ENCODE measurements around the gene AFAP1. TPM values are rescaled to one million over a fixed set of nuclear protein-coding genes. Genes with fewer than 3 reads are reported as not detected.

Gene AFAP1
- total and polyA plus RNA-seq, 2 of the 8 experiments (the other 6 are each of a cell fraction or from before 2014, with no cell fraction given): 3.6 to 18.2 TPM

DNA sequence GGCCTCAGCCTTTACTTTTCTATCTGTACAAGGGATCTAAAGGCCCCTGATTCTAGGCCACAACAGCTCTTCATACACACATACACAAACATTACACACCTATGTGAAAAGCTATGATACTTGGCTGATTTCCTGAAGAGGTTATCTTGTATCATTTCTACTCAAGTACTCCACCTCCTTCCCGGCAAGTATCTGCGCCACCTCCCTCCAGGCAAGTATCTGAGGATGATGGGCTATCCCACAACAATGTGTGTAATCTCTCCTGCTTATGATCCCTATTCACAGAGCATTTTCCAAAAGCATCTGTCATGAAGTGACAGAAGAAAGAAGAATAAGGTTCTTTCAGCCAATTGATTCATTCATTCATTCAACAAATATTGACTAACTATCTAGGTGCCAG is 36.8 kb downstream of the AFAP1 start:
- H2AFZ ChIP-seq (ENCODE audit: low read length): no peak overlapping the region
- CTCF ChIA-PET (ENCODE audit: partially characterized antibody): interaction anchor here (1.4 kb wide), 2 partner anchors 25 to 72 kb away, joined by 3 read pairs; no protein-coding TSS in a partner anchor
- H3K79me2 ChIP-seq (ENCODE audit: control insufficient read depth in 1 of 2, insufficient read depth in 2 of 2, low read length in 2 of 2): peaks cover 0 to 39% of the 10 kb centered on the region in 2 experiments; a peak in 2 of 4 replicates
- WGBS, 2 experiments (ENCODE audit: extremely low coverage in 1 of 2, insufficient coverage in 1 of 2, insufficient read length in 1 of 2, insufficient replicate concordance in 2 of 2, low coverage in 1 of 2, low lambda C conversion rate in 2 of 2, missing lambda C conversion rate in 1 of 2): 89% methylated on average over 2 of the region's 2 CpGs; no CpG with 5 or more reads in 1 of the 2 experiments
- H3K56ac ChIP-seq (replicated peaks; ENCODE audit: insufficient read length, low read depth, low read length): no peak overlapping the region
- H2BK12ac ChIP-seq (ENCODE audit: low read depth, low read length): no peak overlapping the region; the same call in 1 of the 2 replicates
- H3K4me2 ChIP-seq (ENCODE audit: insufficient read depth in 1 of 2, low read depth in 2 of 2, low read length in 2 of 2): no peak overlapping the region
- no peak overlapping the region for H4K8ac ChIP-seq (ENCODE audit: extremely low read depth, insufficient read depth, low read length)
- no peak for DNase-seq (ENCODE audit: low read depth in 1 of 2, low spot score in 2 of 2)
- no peak overlapping the region for H4K91ac ChIP-seq (replicated peaks; ENCODE audit: insufficient read length, low read length)
- TF ChIP-seq RBBP5 (IDR thresholded peaks at IDR 0.05; ENCODE audit: borderline replicate concordance, low read depth, low read length) (no peak), SIRT6 (IDR thresholded peaks at IDR 0.05; ENCODE audit: low read length) (no peak)
- H2AK5ac ChIP-seq (ENCODE audit: low read depth, low read length): no peak overlapping the region
- H3K23ac ChIP-seq (ENCODE audit: insufficient read length): no peak overlapping the region
- peaks cover 8 to 20% (median 15%) of the 10 kb centered on the region in 4 experiments for H3K4me1 ChIP-seq (replicated peaks in 1 of 4; ENCODE audit: control insufficient read depth in 3 of 4, insufficient read depth in 4 of 4, low read length in 3 of 4)
- no peak overlapping the region for H2BK120ac ChIP-seq (replicated peaks; ENCODE audit: low read depth, low read length)
- no peak overlapping the region for H4K5ac ChIP-seq (ENCODE audit: insufficient read length, low read depth, low read length)
- H3K27me3 ChIP-seq (replicated peaks in 1 of 4; ENCODE audit: control insufficient read depth in 3 of 4, extremely low read depth in 1 of 4, insufficient read depth in 3 of 4, low read length in 3 of 4): no peaks in the 10 kb centered on the region
- POLR2A ChIA-PET (ENCODE audit: partially characterized antibody): interaction anchor here (0.5 kb wide), 1 partner anchor 18 kb away, joined by 3 read pairs; no protein-coding TSS in a partner anchor
- no peak overlapping the region for H2BK15ac ChIP-seq (ENCODE audit: low read length)
- no peaks in the 10 kb centered on the region for H3K23me2 ChIP-seq (ENCODE audit: low read depth, low read length)
- H3K27ac ChIP-seq (ENCODE audit: low read depth, low read length): no peak overlapping the region
- H3K14ac ChIP-seq (ENCODE audit: insufficient read length): no peak overlapping the region
- H3K9me3 ChIP-seq (ENCODE audit: insufficient read depth in 2 of 2, low read depth in 1 of 2, low read length in 1 of 2): no peaks in the 10 kb centered on the region
- no peak overlapping the region for H3K4me3 ChIP-seq (ENCODE audit: extremely low read depth in 1 of 4, insufficient read depth in 2 of 4, low read depth in 3 of 4, low read length in 4 of 4)
- H3K4ac ChIP-seq (replicated peaks; ENCODE audit: insufficient read length, low read depth, low read length): no peak overlapping the region
- H2BK20ac ChIP-seq (ENCODE audit: low read length): no peak overlapping the region
- peaks cover 11% of the 10 kb centered on the region for H3K79me1 ChIP-seq (ENCODE audit: low read depth, low read length)
- H4K20me1 ChIP-seq (replicated peaks in 1 of 2; ENCODE audit: control insufficient read depth in 1 of 2, insufficient read depth in 2 of 2, low read length in 2 of 2): peaks cover 0 to 10% of the 10 kb centered on the region in 2 experiments
- H2BK5ac ChIP-seq (ENCODE audit: low read depth, low read length): no peak overlapping the region
- no peak overlapping the region for H3K18ac ChIP-seq (ENCODE audit: extremely low read depth, low read length)
- no peak overlapping the region for H3K9ac ChIP-seq (replicated peaks in 1 of 4; ENCODE audit: extremely low read depth in 1 of 4, low read depth in 3 of 4, low read length in 3 of 4)
- no peak for FAIRE-seq
- H3K36me3 ChIP-seq (ENCODE audit: control insufficient read depth in 2 of 4, insufficient read depth in 4 of 4, low read length in 3 of 4): no peaks in the 10 kb centered on the region

Measured in H1 (cell line).